ENCODE data around the gene CREBRF. TPM values are rescaled to one million over a fixed set of nuclear protein-coding genes. Genes with fewer than 3 reads are reported as not detected.
"Not testable (repeated sequence)": the region's sequence is repeated elsewhere in the genome, so short reads cannot be mapped to it uniquely, and the experiment has no call there.

The CREBRF gene
- total and polyA plus RNA-seq, 4 donors = 6.6 to 61.1 (median 22.8) TPM

DNA sequence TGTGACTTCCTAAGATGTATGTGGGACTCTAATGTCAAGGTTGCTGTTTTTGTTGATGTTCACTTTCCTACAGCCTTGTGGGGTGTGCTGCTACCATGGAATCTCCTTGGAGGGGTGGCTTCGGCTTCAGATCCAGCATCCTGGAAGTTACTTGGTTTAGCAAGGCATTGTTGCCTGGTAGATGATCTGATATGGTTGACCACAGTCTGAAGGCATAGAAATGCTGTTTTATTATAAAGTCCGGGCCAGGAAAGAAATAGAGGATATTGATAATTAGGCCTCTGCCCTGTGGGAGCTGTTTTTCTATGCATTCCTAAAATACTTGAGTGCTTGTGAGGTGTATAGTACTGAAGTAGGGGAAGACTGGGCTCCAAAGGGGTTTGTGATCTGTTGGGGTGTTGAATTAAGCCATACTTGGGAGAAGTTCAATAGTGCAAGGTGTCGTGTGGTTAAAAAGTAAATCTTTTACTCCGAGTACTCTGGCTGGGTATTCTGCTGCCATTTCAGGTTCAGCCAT, 27.3 kb upstream of the CREBRF start:
- Histone ChIP-seq H3K9me3 (ENCODE audit: control insufficient read depth, low read length) (no peaks in the 10 kb centered on the region), H3K4me3 (ENCODE audit: low read length in 2 of 2) (no peak overlapping the region), H3K27ac (ENCODE audit: low read depth in 1 of 2, low read length in 2 of 2) (peak overlapping the region in 1 of 2 donors; percentile 56), H3K36me3 (ENCODE audit: control insufficient read depth in 1 of 2, insufficient read depth in 2 of 2, low read length in 1 of 2) (no peaks in the 10 kb centered on the region), H3K27me3 (ENCODE audit: control insufficient read depth in 1 of 2, insufficient read depth in 2 of 2, low read length in 1 of 2) (no peaks in the 10 kb centered on the region), H3K4me1 (ENCODE audit: control insufficient read depth in 1 of 2, insufficient read depth in 2 of 2, low read length in 2 of 2) (peaks cover 3 to 4% of the 10 kb centered on the region in 2 donors)
- ATAC-seq (ENCODE audit: low FRiP score) (no peak), DNase-seq (no peak)
- WGBS, 2 donors = 54 to 78% methylated on average over 4 of the region's 4 CpGs
- intact Hi-C loops (cut with DNase I) = no loop called here

DNA sequence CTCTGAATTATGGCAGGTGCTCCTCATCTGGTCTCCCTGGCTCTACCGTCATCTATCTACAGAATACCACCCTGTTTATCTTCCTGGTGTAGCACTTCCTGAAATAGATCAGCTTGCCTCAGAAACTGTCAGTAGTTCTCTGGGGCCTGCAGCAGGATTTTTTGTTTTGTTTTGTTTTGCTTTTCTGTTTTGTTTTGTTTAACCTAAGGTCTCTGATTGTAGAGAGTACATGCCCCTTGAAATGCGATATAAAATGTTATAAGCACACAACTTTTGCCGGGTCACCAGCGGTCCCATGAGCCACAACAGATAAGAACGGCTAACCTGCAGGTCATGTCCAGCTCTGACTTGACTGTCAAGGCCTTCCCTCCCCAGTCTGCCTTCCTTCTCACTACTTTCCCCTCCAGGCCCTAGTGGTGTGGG, 26.6 kb upstream of the CREBRF start:
- H3K9me3 ChIP-seq (ENCODE audit: control insufficient read depth, low read length) = no peaks in the 10 kb centered on the region
- H3K4me3 ChIP-seq (ENCODE audit: low read length in 2 of 2) = no peak overlapping the region
- 30 to 34% methylated on average over 5 of the region's 5 CpGs for WGBS, 2 donors
- H3K27me3 ChIP-seq (ENCODE audit: control insufficient read depth in 1 of 2, insufficient read depth in 2 of 2, low read length in 1 of 2) = no peaks in the 10 kb centered on the region
- ATAC-seq (ENCODE audit: low FRiP score) = no peak
- DNase-seq = no peak
- H3K27ac ChIP-seq (ENCODE audit: low read depth in 1 of 2, low read length in 2 of 2) = peak overlapping the region in 1 of 2 donors; percentile 67
- intact Hi-C loops (cut with DNase I) = no loop called here
- H3K4me1 ChIP-seq (ENCODE audit: control insufficient read depth in 1 of 2, insufficient read depth in 2 of 2, low read length in 2 of 2) = peaks cover 3 to 4% of the 10 kb centered on the region in 2 donors
- no peaks in the 10 kb centered on the region for H3K36me3 ChIP-seq (ENCODE audit: control insufficient read depth in 1 of 2, insufficient read depth in 2 of 2, low read length in 1 of 2)

DNA sequence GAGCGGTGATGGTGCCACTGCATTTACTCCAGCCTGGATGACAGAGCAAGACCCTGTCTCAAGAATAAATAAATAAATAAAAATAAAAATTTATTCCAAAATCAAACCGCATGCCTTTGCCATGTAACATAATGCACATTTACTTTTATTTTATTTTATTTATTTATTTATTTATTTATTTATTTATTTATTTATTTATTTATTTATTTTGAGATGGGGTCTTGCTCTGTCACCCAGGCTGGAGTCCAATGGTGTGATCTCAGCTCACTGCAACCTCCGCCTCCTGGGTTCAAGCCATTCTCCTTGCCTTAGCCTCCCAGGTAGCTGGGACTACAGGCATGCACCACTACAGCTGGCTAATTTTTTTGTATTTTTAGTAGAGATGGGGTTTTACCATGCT, 24.1 kb upstream of the CREBRF start:
- H3K4me3 ChIP-seq (ENCODE audit: low read length in 2 of 2); intact Hi-C loops (cut with DNase I); DNase-seq; H3K9me3 ChIP-seq (ENCODE audit: control insufficient read depth, low read length); H3K36me3 ChIP-seq (ENCODE audit: control insufficient read depth in 1 of 2, insufficient read depth in 2 of 2, low read length in 1 of 2); ATAC-seq (ENCODE audit: low FRiP score); H3K27ac ChIP-seq (ENCODE audit: low read depth in 1 of 2, low read length in 2 of 2); H3K27me3 ChIP-seq (ENCODE audit: control insufficient read depth in 1 of 2, insufficient read depth in 2 of 2, low read length in 1 of 2): not testable (repeated sequence)
- H3K4me1 ChIP-seq (ENCODE audit: control insufficient read depth in 1 of 2, insufficient read depth in 2 of 2, low read length in 2 of 2) = peaks cover 3 to 10% of the 10 kb centered on the region in 2 donors
- WGBS, 2 donors = 97 to 99% methylated on average over 3 of the region's 3 CpGs

DNA sequence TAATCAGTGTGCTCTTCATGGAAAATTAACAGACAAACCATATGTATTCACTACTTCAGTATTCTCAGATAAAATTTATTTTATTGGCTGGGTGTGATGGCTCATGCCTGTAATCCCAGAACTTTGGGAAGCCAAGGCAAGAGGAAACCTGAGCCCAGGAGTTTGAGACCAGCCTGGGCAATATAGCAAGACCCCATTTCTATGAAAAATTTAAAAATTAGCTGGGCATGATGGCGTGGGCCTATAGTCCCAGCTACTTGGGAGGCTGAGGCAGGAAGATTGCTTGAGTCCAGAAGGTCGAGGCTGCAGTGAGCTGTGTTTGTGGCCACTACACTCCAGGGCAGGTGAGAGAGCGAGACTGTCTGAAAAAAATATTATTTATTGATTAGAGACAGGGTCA, 23.4 kb upstream of the CREBRF start:
- ATAC-seq (ENCODE audit: low FRiP score) = no peak
- Histone ChIP-seq H3K27me3 (ENCODE audit: control insufficient read depth in 1 of 2, insufficient read depth in 2 of 2, low read length in 1 of 2) (no peaks in the 10 kb centered on the region), H3K4me1 (ENCODE audit: control insufficient read depth in 1 of 2, insufficient read depth in 2 of 2, low read length in 2 of 2) (peaks cover 3 to 12% of the 10 kb centered on the region in 2 donors), H3K9me3 (ENCODE audit: control insufficient read depth, low read length) (no peaks in the 10 kb centered on the region), H3K27ac (ENCODE audit: low read depth in 1 of 2, low read length in 2 of 2) (no peak overlapping the region), H3K4me3 (ENCODE audit: low read length in 2 of 2) (no peak overlapping the region), H3K36me3 (ENCODE audit: control insufficient read depth in 1 of 2, insufficient read depth in 2 of 2, low read length in 1 of 2) (no peaks in the 10 kb centered on the region)
- 97 to 100% methylated on average over 3 of the region's 3 CpGs for WGBS, 2 donors
- DNase-seq = no peak
- intact Hi-C loops (cut with DNase I) = no loop called here

DNA sequence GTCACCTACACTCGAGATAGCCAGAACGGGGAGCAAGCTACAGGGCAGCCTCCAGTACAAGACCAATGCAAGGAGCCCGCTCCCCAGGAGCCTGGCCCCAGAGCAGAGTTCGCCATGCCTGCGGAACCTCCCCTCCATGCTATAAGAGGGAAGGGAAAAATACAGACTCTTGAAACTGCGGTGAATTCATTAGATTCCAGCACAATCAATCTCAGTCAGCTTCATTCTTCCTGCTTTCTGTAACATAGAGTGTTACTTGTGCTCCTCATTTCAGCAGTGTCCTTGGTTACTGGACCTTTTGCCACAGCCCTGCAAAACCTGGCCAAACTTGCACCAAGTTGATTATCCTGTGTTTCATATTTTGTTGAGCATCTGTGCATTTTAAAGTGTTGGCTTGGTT, 22.2 kb upstream of the CREBRF start:
- no peak for DNase-seq
- 68 to 69% methylated on average over 6 of the region's 6 CpGs for WGBS, 2 donors

DNA sequence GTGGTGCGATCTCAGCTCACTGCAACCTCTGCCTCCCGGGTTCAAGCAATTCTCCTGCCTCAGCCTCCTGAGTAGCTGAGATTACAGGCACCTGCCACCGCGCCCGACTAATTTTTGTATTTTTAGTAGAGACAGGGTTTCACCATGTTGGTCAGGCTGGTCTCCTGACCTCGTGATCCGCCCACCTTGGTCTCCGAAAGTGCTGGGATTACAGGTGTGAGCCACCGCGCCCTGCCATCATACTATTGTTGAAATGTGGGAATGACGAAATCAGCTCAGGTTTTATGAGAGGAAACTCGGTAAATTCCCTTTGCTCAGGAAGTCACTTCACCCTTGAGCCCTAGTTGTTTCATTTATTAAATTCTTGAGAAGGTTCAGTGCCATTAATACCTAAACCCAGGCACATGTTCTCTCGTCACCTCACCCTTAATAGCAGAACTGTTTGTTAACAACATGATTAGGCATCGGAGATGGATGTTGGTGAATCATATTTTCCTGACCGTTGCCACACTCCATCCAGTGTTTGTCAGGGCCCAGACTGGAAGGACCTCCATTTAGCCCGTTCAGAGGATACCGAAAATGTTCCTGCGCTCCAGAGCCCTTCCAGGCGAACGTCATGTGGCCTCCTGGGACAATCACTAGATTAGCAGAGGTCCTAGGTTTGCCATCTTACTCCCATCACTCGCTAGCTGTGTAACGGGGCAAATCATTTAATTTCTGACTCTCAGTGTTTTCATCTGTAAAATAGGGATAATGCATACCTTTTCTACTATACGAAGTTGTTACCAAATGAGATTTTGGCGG, 20.0 kb upstream of the CREBRF start:
- no peaks in the 10 kb centered on the region for H3K36me3 ChIP-seq (ENCODE audit: control insufficient read depth in 1 of 2, insufficient read depth in 2 of 2, low read length in 1 of 2)
- WGBS, 2 donors = 81 to 90% methylated on average over 22 to 24 of the region's 24 CpGs
- peak overlapping the region; percentile 67 to 82 for H3K27ac ChIP-seq (ENCODE audit: low read depth in 1 of 2, low read length in 2 of 2)
- DNase-seq (no peak), ATAC-seq (ENCODE audit: low FRiP score) (no peak)
- no peaks in the 10 kb centered on the region for H3K9me3 ChIP-seq (ENCODE audit: control insufficient read depth, low read length)
- H3K27me3 ChIP-seq (ENCODE audit: control insufficient read depth in 1 of 2, insufficient read depth in 2 of 2, low read length in 1 of 2) = no peaks in the 10 kb centered on the region
- H3K4me3 ChIP-seq (ENCODE audit: low read length in 2 of 2) = no peak overlapping the region
- intact Hi-C loops (cut with DNase I) = no loop called here
- peaks cover 0 to 7% of the 10 kb centered on the region in 2 donors for H3K4me1 ChIP-seq (ENCODE audit: control insufficient read depth in 1 of 2, insufficient read depth in 2 of 2, low read length in 2 of 2)

More for the DNA sequence above, 22.2 kb upstream of the CREBRF start:
- no peaks in the 10 kb centered on the region for H3K27me3 ChIP-seq (ENCODE audit: control insufficient read depth in 1 of 2, insufficient read depth in 2 of 2, low read length in 1 of 2)
- H3K36me3 ChIP-seq (ENCODE audit: control insufficient read depth in 1 of 2, insufficient read depth in 2 of 2, low read length in 1 of 2) = no peaks in the 10 kb centered on the region
- no peak for ATAC-seq (ENCODE audit: low FRiP score)
- no peak overlapping the region for H3K4me3 ChIP-seq (ENCODE audit: low read length in 2 of 2)
- intact Hi-C loops (cut with DNase I) = no loop called here
- peaks cover 3 to 12% of the 10 kb centered on the region in 2 donors for H3K4me1 ChIP-seq (ENCODE audit: control insufficient read depth in 1 of 2, insufficient read depth in 2 of 2, low read length in 2 of 2)
- H3K9me3 ChIP-seq (ENCODE audit: control insufficient read depth, low read length) = no peaks in the 10 kb centered on the region
- peak overlapping the region in 1 of 2 donors; percentile 12 for H3K27ac ChIP-seq (ENCODE audit: low read depth in 1 of 2, low read length in 2 of 2)

DNA sequence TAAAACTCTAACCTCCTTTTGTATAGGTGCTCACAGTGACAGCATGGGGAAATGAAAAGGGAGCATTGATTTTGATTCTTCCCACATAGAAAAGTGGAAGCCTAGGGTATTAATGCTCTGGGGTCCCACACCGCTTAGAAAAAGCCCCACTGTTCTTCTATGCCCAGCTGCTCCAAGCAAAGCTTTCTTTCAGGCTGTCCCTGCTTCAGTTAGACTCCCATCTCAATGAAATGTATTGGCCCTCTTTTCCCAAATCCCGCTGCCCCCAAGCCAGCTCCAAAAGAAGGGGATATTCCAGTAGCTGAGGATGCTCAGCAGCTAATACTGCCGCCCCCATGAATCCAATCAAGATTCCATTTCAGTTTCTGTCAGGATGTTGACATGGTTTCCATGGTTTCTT, 17.0 kb upstream of the CREBRF start:
- no peak overlapping the region for H3K27ac ChIP-seq (ENCODE audit: low read depth in 1 of 2, low read length in 2 of 2)
- DNase-seq (no peak), ATAC-seq (ENCODE audit: low FRiP score) (no peak)
- intact Hi-C loops (cut with DNase I) = no loop called here
- H3K4me1 ChIP-seq (ENCODE audit: control insufficient read depth in 1 of 2, insufficient read depth in 2 of 2, low read length in 2 of 2) = peaks cover 0 to 7% of the 10 kb centered on the region in 2 donors
- 92 to 93% methylated on average over 3 of the region's 3 CpGs for WGBS, 2 donors
- no peak overlapping the region for H3K4me3 ChIP-seq (ENCODE audit: low read length in 2 of 2)
- H3K9me3 ChIP-seq (ENCODE audit: control insufficient read depth, low read length) = no peaks in the 10 kb centered on the region
- H3K36me3 ChIP-seq (ENCODE audit: control insufficient read depth in 1 of 2, insufficient read depth in 2 of 2, low read length in 1 of 2) = no peaks in the 10 kb centered on the region
- H3K27me3 ChIP-seq (ENCODE audit: control insufficient read depth in 1 of 2, insufficient read depth in 2 of 2, low read length in 1 of 2) = no peaks in the 10 kb centered on the region

DNA sequence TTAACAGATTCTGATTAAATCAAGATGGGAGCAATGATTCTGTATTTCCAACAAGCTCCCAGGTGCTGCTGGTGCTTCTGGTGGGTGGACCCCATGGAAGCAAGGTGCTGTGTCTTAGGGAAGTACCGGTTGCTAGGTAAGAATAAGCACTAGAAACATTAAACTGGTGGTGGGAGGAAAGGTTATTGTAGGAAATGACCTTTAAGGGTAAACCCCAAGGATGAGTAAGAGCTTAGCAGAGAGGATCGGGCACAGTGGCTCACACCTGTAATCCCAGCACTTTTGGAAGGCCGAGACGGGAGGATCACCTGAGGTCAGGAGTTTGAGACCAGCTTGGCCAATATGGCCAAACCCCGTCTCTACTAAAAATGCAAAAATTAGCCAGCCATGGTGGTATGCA, 16.2 kb upstream of the CREBRF start:
- Histone ChIP-seq H3K27ac (ENCODE audit: low read depth in 1 of 2, low read length in 2 of 2) (no peak overlapping the region), H3K4me3 (ENCODE audit: low read length in 2 of 2) (no peak overlapping the region), H3K36me3 (ENCODE audit: control insufficient read depth in 1 of 2, insufficient read depth in 2 of 2, low read length in 1 of 2) (no peaks in the 10 kb centered on the region), H3K27me3 (ENCODE audit: control insufficient read depth in 1 of 2, insufficient read depth in 2 of 2, low read length in 1 of 2) (no peaks in the 10 kb centered on the region), H3K4me1 (ENCODE audit: control insufficient read depth in 1 of 2, insufficient read depth in 2 of 2, low read length in 2 of 2) (peaks cover 0 to 5% of the 10 kb centered on the region in 2 donors), H3K9me3 (ENCODE audit: control insufficient read depth, low read length) (no peaks in the 10 kb centered on the region)
- ATAC-seq (ENCODE audit: low FRiP score) = no peak
- WGBS, 2 donors = 94 to 97% methylated on average over 5 of the region's 5 CpGs
- no peak for DNase-seq
- intact Hi-C loops (cut with DNase I) = no loop called here
